ENCODE measurements around the gene LRBA.
"Not testable (repeated sequence)": the region's sequence is repeated elsewhere in the genome, so short reads cannot be mapped to it uniquely, and the experiment has no call there.

The LRBA gene

GRCh38 chr4:150562751-150563150 lies 452.3 kb downstream of the LRBA start:
- DNase-seq (ENCODE audit: low spot score) = no peak

GRCh38 chr4:150562250-150562649 lies 452.8 kb downstream of the LRBA start:
- no peak for DNase-seq (ENCODE audit: low spot score)

- no peak for DNase-seq (ENCODE audit: low spot score)
Measured at GRCh38 chr4:150561143-150561737, 453.8 kb downstream of the LRBA start.

- not testable (repeated sequence) for DNase-seq (ENCODE audit: low spot score)
Measured at GRCh38 chr4:150557811-150558210, 457.3 kb downstream of the LRBA start.

GRCh38 chr4:150547154-150547838 lies 467.8 kb downstream of the LRBA start:
- no peak for DNase-seq (ENCODE audit: low spot score)

- no peak for DNase-seq (ENCODE audit: low spot score)
Measured at GRCh38 chr4:150546286-150546685, 468.8 kb downstream of the LRBA start.

GRCh38 chr4:150543042-150543441 lies 472.0 kb downstream of the LRBA start:
- no peak for DNase-seq (ENCODE audit: low spot score)

GRCh38 chr4:150541681-150542080 lies 473.4 kb downstream of the LRBA start:
- no peak for DNase-seq (ENCODE audit: low spot score)

- no peak for DNase-seq (ENCODE audit: low spot score)
Measured at GRCh38 chr4:150540959-150541360, 474.1 kb downstream of the LRBA start.

- DNase-seq (ENCODE audit: low spot score) = no peak
Measured at GRCh38 chr4:150540536-150540935, 474.5 kb downstream of the LRBA start.

GRCh38 chr4:150537911-150538310 lies 477.2 kb downstream of the LRBA start:
- DNase-seq (ENCODE audit: low spot score) = not testable (repeated sequence)

- no peak for DNase-seq (ENCODE audit: low spot score)
Measured at GRCh38 chr4:150534818-150535217, 480.3 kb downstream of the LRBA start.

GRCh38 chr4:150533673-150534072 lies 481.4 kb downstream of the LRBA start:
- DNase-seq (ENCODE audit: low spot score) = no peak

GRCh38 chr4:150525321-150525868 lies 489.7 kb downstream of the LRBA start:
- DNase-seq (ENCODE audit: low spot score) = no peak

- DNase-seq (ENCODE audit: low spot score) = no peak
Measured at GRCh38 chr4:150518559-150518958, 496.5 kb downstream of the LRBA start.

GRCh38 chr4:150515135-150515534 lies 499.9 kb downstream of the LRBA start:
- DNase-seq (ENCODE audit: low spot score) = no peak

- no peak for DNase-seq (ENCODE audit: low spot score)
Measured at GRCh38 chr4:150514709-150515108, 500.4 kb downstream of the LRBA start.

GRCh38 chr4:150510176-150510865 lies 504.8 kb downstream of the LRBA start:
- DNase-seq (ENCODE audit: low spot score) = no peak

- DNase-seq (ENCODE audit: low spot score) = not testable (repeated sequence)
Measured at GRCh38 chr4:150507656-150508055, 507.4 kb downstream of the LRBA start.

- no peak for DNase-seq (ENCODE audit: low spot score)
Measured at GRCh38 chr4:150501983-150502382, 513.1 kb downstream of the LRBA start.

GRCh38 chr4:150501009-150501727 lies 513.9 kb downstream of the LRBA start:
- no peak for DNase-seq (ENCODE audit: low spot score)

GRCh38 chr4:150497612-150498011 lies 517.5 kb downstream of the LRBA start:
- DNase-seq (ENCODE audit: low spot score) = no peak
